Measurements from ENCODE around the gene ISM2.

DNA sequence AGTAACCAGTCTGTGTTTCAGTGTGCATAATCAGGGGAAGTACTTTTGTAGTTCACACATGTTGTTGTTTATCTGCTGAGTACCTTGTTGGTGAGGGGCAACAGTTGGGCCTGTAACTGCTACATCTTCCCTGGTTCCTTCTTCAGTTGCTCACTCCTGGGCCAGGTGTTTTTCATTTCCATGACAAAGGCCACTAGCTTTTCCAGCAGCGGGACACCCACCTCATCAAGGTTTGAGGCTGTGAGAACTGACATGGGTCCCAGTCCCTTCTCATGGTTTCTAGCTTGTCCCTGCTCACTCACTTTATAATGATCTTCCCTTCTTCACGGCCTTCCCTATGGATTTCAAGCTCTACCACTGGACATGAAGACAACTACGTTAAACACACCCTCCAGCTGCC, 73.8 kb downstream of the ISM2 start:
- no peak for TF ChIP-seq POLR2A (IDR thresholded peaks at IDR 0.05; ENCODE audit: low read depth, low read length)
- no peak for TF ChIP-seq TAF1 (IDR thresholded peaks at IDR 0.05; ENCODE audit: low read depth, low read length)
- no peak for TF ChIP-seq SPI1 (IDR thresholded peaks at IDR 0.05; ENCODE audit: low read depth, low read length)
- TF ChIP-seq PAX5 (IDR thresholded peaks at IDR 0.05; ENCODE audit: insufficient read depth, low read length, severe bottlenecking), result no peak
